ENCODE data around the gene KRTAP10-7. TPM values are rescaled to one million over a fixed set of nuclear protein-coding genes. Genes with fewer than 3 reads are reported as not detected.

Gene KRTAP10-7
- total and polyA plus RNA-seq, 10 donors, result not detected

DNA sequence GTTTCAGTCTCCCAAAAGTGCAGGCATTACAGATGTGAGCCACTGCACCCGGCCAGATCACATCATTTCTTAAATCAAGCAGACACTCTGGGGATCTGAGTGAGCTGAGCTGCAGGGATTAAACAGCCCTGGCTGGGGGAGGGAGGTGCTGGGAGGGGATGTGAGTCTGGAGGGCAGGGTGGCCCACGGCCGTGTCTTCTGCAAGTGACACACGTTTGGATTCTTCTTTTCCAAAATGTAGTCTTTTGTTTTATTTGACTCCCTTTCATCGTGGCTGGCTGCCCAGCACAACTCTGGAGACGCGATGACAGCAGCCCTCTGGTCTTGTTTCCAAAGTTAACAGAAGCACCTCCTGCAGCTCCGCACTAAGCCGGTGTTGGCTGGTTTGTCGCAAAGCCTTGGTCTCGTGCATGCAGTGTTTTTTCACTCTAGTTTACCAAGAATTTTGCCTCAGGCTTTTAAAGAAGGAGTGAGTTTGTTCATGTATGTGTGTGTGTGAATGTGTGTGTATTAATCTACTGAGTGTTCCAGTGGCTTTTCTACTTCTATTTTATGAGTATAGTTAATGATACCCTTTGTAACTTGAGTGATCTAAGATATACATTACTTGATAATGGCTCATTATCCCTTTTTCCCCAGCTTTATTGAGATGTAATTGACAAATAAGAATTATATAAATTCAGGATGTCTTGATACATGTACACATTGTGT lies 17.2 kb upstream of the KRTAP10-7 start:
- H3K27me3 ChIP-seq (replicated peaks in 1 of 7), result peaks cover 0 to 25% (median 0%) of the 10 kb centered on the region in 7 donors
- H3K4me3 ChIP-seq, result no peak overlapping the region
- no peak for DNase-seq
- H3K4me1 ChIP-seq, result no peaks in the 10 kb centered on the region
- TF ChIP-seq POLR2AphosphoS5 (IDR thresholded peaks at IDR 0.05), result no peak
- TF ChIP-seq, protein P1, sequence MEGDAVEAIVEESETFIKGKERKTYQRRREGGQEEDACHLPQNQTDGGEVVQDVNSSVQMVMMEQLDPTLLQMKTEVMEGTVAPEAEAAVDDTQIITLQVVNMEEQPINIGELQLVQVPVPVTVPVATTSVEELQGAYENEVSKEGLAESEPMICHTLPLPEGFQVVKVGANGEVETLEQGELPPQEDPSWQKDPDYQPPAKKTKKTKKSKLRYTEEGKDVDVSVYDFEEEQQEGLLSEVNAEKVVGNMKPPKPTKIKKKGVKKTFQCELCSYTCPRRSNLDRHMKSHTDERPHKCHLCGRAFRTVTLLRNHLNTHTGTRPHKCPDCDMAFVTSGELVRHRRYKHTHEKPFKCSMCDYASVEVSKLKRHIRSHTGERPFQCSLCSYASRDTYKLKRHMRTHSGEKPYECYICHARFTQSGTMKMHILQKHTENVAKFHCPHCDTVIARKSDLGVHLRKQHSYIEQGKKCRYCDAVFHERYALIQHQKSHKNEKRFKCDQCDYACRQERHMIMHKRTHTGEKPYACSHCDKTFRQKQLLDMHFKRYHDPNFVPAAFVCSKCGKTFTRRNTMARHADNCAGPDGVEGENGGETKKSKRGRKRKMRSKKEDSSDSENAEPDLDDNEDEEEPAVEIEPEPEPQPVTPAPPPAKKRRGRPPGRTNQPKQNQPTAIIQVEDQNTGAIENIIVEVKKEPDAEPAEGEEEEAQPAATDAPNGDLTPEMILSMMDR (IDR thresholded peaks at IDR 0.05 in 8 of 11, conservative IDR thresholded peaks at IDR 0.05 in 3 of 11), result no peak
- no peak for TF ChIP-seq POLR2A (IDR thresholded peaks at IDR 0.05)
- no peaks in the 10 kb centered on the region for H3K36me3 ChIP-seq
- 50 to 63% (median 54%) methylated on average over 11 of the region's 11 CpGs for WGBS, 5 donors
- no peak overlapping the region for H3K27ac ChIP-seq
- H3K9me3 ChIP-seq, result peaks cover 0 to 39% (median 22%) of the 10 kb centered on the region in 8 donors
- intact Hi-C loops (cut with DNase I; ENCODE audit: low total_unique reads), result no loop called here

DNA sequence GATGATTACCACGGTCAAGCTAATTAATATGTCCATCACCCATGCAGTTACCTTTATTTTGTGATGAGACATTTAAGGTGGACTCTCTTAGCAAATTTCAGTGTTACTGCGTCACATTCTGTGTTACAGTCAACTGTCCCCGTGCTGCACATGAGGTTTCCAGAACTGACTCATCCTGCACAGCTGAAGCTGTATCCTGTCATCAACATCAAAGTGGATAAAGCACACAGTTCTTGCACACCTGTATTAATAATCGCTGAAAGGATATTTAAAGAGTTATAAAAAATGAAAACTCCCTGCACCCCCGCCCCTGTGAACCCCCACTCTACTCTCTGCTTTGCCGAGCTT lies 16.6 kb upstream of the KRTAP10-7 start:
- no peak overlapping the region for H3K4me3 ChIP-seq
- no peaks in the 10 kb centered on the region for H3K36me3 ChIP-seq
- H3K9me3 ChIP-seq, result peaks cover 0 to 34% (median 22%) of the 10 kb centered on the region in 8 donors
- H3K27ac ChIP-seq, result no peak overlapping the region
- 71 to 80% (median 77%) methylated on average over 6 of the region's 6 CpGs for WGBS, 5 donors
- H3K4me1 ChIP-seq, result no peaks in the 10 kb centered on the region
- no peak for DNase-seq
- H3K27me3 ChIP-seq (replicated peaks in 1 of 7), result peaks cover 0 to 25% (median 0%) of the 10 kb centered on the region in 7 donors
- intact Hi-C loops (cut with DNase I; ENCODE audit: low total_unique reads), result no loop called here
- TF ChIP-seq, protein P1 (IDR thresholded peaks at IDR 0.05 in 8 of 11, conservative IDR thresholded peaks at IDR 0.05 in 3 of 11), result no peak
- TF ChIP-seq POLR2AphosphoS5 (IDR thresholded peaks at IDR 0.05) (no peak), POLR2A (IDR thresholded peaks at IDR 0.05) (no peak)

DNA sequence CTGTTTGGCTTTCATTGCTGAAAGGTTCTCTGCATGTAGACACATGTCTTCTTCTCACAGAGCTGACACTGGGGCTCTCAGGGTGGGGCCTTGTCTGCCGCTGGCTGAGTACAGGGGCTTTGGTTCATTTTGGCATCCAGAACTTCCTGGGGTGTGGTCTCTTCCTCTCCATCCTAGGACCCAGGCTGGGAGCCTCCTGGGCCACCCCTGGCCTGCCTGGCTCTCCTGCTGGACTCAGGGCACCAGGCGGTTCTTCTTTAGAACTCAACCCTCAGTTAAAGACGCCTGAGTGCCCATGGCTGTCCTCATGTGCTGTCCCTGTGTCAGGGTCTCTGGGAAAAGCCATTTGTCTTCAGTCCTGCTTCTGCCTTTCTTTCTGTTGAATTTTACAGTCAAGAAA lies 14.5 kb upstream of the KRTAP10-7 start:
- TF ChIP-seq POLR2AphosphoS5 (IDR thresholded peaks at IDR 0.05) (no peak), POLR2A (IDR thresholded peaks at IDR 0.05) (no peak)
- TF ChIP-seq, protein P1 (IDR thresholded peaks at IDR 0.05 in 8 of 11, conservative IDR thresholded peaks at IDR 0.05 in 3 of 11), result no peak
- Histone ChIP-seq H3K27ac (no peak overlapping the region), H3K4me1 (no peaks in the 10 kb centered on the region), H3K36me3 (no peaks in the 10 kb centered on the region), H3K27me3 (replicated peaks in 1 of 7) (peaks cover 0 to 38% (median 16%) of the 10 kb centered on the region in 7 donors), H3K4me3 (no peak overlapping the region), H3K9me3 (peaks cover 0 to 23% (median 17%) of the 10 kb centered on the region in 8 donors)
- DNase-seq, result no peak
- 76 to 87% (median 82%) methylated on average over 3 of the region's 3 CpGs for WGBS, 5 donors
- intact Hi-C loops (cut with DNase I; ENCODE audit: low total_unique reads), result no loop called here

DNA sequence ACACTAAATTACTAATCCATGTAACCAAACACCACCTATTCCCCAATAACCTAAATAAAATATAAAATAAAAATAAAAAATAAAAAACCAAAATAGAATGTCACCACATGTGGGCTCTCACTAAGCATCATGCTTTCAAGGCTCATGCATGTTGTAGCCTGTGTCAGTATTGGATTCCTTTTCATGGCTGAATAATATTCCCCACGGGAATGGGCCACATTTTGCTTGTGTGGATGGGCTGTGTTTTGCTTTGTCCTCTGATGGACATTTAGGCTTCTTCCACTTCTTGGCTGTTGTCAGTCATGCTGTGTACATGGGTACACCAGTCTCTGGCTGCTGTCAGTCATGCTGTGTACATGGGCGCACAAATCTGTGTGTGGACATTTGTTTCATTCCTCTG lies 11.3 kb upstream of the KRTAP10-7 start:
- no peak for DNase-seq
- no peak overlapping the region for H3K4me3 ChIP-seq
- WGBS, 5 donors, result 87 to 96% (median 93%) methylated on average over 2 of the region's 2 CpGs
- TF ChIP-seq POLR2AphosphoS5 (IDR thresholded peaks at IDR 0.05), result no peak
- TF ChIP-seq, protein P1 (IDR thresholded peaks at IDR 0.05 in 8 of 11, conservative IDR thresholded peaks at IDR 0.05 in 3 of 11), result no peak
- TF ChIP-seq POLR2A (IDR thresholded peaks at IDR 0.05), result no peak
- no peak overlapping the region for H3K27ac ChIP-seq
- peaks cover 0 to 6% (median 0%) of the 10 kb centered on the region in 8 donors for H3K9me3 ChIP-seq
- H3K36me3 ChIP-seq, result no peaks in the 10 kb centered on the region
- no peaks in the 10 kb centered on the region for H3K4me1 ChIP-seq
- peaks cover 0 to 59% (median 16%) of the 10 kb centered on the region in 7 donors for H3K27me3 ChIP-seq (replicated peaks in 1 of 7)
- intact Hi-C loops (cut with DNase I; ENCODE audit: low total_unique reads), result no loop called here
